Fibroblast of skin of scalp (primary cell): ENCODE results near the gene ITGB4.

ENCODE experiments used
- DNase-seq: peaks from one replicate; pipeline ENCODE4 v3.0.0-alpha.2; 2013

ITGB4 gene

GRCh38 chr17:75697651-75698291, 23.5 kb upstream of the ITGB4 start:
- DNase-seq = no peak

GRCh38 chr17:75698659-75699058, 22.6 kb upstream of the ITGB4 start:
- DNase-seq = no peak

GRCh38 chr17:75701288-75701687, 20.0 kb upstream of the ITGB4 start:
- DNase-seq = no peak

- DNase-seq = no peak
Measured at GRCh38 chr17:75703191-75703590, 18.1 kb upstream of the ITGB4 start.

DNA sequence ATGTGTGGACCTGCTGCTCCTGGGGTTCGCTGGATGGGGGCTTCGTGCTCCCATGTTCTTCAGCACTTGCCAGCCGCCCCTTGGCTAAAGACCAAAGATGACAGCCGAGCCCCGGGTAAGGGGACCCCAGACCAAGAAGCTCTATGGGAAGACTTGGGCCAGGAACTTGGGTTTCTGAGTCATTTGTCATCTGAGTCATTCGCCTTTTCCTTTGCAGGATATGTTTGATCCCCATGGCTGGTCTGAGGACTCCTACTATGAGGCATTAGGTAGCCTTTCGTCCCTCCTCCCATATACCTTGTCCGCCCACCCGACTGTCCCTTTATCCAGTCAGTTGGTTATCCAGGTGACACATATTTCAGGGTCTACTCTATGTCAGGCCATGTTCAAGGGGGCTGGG, 17.7 kb upstream of the ITGB4 start:
- no peak for DNase-seq

- DNase-seq = no peak
Measured at GRCh38 chr17:75704963-75705875, 16.0 kb upstream of the ITGB4 start.

DNA sequence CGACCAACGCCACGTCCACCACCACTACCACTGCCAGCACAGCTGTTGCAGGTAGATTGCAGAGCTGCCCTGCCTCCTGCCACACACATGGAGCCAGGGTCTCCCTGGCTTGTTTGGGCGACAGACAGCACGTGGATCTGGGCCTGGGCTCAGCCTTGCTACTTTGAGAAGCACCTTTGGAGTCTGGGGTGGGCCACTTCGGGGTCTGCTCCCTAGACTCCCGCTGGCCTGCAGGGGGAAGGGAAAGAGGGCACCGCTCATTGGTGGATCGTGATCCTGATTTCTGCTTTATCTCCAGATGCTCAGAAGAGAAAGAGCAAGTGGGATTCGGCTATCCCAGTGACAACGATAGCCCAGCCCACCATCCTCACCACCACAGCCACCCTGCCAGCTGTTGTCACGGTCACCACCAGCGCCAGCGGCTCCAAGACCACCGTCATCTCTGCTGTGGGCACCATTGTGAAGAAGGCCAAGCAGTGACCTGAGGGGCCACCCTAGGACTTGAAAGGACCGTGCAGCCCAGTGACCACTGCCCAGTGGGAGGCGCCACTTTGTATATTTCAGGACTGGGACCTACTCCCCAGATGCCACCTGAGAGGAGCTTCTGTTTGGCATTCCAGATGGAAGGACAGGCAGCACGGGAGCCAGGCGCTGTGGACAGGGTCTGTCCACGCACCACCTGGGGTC, 15.1 kb upstream of the ITGB4 start:
- no peak for DNase-seq

GRCh38 chr17:75707079-75707571, 14.1 kb upstream of the ITGB4 start:
- DNase-seq = no peak

GRCh38 chr17:75712446-75712845, 8.8 kb upstream of the ITGB4 start:
- peak; percentile 13 for DNase-seq

GRCh38 chr17:75719732-75720131, 1.5 kb upstream of the ITGB4 start:
- DNase-seq = no peak

DNA sequence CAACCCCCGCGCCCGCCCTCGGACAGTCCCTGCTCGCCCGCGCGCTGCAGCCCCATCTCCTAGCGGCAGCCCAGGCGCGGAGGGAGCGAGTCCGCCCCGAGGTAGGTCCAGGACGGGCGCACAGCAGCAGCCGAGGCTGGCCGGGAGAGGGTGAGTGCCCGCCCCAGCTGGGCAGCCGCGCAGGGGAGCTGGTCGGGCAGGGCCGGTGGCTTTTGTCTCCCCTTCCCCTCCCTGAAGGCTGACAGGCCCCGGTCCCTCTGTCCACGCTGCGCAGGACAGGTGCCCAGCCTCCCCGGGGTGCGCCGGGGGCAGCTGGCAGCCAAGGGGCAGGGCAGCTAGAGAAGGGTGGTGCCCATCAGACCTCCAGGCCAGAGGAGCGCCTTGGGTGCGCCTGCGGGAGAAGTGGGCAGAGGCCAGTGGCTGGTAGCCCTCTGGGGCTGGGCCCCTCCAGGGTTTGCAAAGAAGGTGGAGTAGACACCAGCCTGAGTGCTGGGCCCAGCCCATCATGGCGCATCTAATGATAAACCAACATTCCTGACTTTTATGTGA, 278 bp downstream of the ITGB4 start:
- DNase-seq = no peak

- DNase-seq = no peak
Measured at GRCh38 chr17:75722076-75722475, 817 bp downstream of the ITGB4 start.

DNA sequence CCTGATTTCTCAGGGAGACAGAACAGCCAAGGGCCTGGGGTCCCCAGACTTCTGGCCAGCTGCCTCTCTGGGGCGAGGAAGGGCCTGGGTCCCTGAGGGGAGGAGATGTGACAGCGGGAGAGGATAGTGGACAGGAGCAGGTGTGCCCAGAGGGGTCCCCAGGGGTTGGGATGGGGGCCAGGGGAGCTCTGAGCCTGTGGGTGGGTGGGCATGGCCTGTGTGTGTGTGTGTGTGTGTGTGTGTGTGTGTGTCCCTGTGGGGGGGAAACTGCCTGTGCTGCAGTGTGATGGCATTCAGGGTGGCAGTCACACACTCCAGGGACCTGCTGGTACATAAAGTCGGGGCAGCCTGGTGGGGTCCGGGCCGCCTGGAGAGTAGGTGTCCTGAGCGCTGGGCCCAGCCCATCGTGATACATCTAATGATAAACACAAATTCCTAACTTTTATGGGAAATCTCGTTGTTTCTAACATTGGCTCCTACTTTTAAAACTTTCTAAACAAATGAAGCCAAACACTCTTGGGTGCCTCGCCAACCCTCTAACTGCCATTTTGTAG, 1.4 kb downstream of the ITGB4 start:
- DNase-seq = no peak

GRCh38 chr17:75723171-75723930, 2.1 kb downstream of the ITGB4 start:
- DNase-seq = no peak

GRCh38 chr17:75724016-75725003, 3.1 kb downstream of the ITGB4 start:
- DNase-seq = no peak

- no peak for DNase-seq
Measured at GRCh38 chr17:75725504-75725903, 4.2 kb downstream of the ITGB4 start.

DNA sequence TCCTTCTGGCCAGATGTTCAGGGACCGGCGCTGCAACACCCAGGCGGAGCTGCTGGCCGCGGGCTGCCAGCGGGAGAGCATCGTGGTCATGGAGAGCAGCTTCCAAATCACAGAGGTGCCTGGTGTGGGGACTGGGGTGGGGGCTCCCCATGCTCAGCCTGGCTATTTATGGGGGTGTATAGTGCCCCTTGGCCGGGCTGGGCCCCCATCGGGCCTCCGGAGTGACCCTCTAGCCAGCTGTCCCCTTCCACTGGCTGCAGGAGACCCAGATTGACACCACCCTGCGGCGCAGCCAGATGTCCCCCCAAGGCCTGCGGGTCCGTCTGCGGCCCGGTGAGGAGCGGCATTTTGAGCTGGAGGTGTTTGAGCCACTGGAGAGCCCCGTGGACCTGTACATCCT, 6.1 kb downstream of the ITGB4 start:
- no peak for DNase-seq

DNA sequence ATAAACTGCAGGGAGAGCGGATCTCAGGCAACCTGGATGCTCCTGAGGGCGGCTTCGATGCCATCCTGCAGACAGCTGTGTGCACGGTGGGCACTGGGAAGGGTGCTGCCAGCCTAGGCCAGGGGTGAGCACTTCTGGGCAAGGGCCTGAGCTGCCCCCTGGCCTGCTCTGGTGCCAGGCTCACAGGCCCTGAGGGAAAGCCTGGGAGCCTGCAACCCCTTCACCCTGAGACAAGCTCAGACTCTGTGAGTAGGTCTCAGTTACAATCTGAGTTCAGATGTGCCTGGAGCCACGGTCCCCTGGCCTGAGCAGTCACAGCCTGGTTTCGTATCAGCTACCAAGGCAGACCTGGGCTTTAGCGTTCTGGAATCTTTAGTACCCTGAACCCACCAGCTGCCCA, 8.1 kb downstream of the ITGB4 start:
- DNase-seq = no peak

DNA sequence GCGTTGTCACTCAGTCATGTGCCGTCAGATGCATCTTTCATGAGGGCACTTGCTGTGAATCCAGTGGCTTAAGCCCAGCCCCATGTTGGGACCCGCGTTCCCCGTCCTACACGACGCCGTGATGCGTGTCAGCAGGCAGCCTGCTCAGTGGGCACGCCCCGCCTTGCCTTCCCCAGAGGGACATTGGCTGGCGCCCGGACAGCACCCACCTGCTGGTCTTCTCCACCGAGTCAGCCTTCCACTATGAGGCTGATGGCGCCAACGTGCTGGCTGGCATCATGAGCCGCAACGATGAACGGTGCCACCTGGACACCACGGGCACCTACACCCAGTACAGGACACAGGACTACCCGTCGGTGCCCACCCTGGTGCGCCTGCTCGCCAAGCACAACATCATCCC, 8.8 kb downstream of the ITGB4 start:
- no peak for DNase-seq

DNA sequence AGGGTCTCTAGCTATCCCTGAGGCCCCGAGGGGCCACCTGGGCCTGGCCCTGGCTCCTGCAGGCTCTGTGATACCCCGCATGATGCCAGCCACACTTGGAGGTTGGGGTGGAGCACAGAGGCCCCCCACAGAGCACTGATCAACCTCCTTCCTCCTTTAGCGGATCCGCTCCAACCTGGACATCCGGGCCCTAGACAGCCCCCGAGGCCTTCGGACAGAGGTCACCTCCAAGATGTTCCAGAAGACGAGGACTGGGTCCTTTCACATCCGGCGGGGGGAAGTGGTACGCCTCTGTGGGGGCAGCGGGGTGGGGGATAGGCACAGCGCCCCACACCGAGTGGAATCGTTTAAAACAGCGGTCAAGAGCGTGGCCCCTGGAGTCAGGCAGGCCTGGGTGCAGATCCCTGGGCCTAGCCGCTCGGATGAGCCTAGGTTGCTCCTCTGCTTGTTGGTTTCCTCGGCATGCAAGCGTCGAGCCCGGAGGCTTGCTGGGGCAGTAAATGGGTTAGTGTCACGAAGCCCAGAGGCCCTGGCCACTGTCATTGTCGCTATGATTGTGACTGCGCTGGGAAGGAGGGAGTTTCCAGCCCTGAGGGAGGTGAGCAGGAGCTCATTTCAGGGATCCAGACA, 9.9 kb downstream of the ITGB4 start:
- DNase-seq = no peak
